ENCODE results near the gene DPP6.

Gene DPP6

GRCh38 chr7:154844499-154844898 is 792.3 kb downstream of the DPP6 start:
- no peak for DNase-seq (ENCODE audit: extremely low spot score)
- POLR2A ChIA-PET: no interaction called here
- CTCF ChIA-PET: interaction anchor here (0.9 to 1.2 kb wide), 2 partner anchors 71 to 83 kb away, joined by 3 read pairs; no protein-coding TSS in a partner anchor
- no peak for TF ChIP-seq CTCF (IDR thresholded peaks at IDR 0.05; ENCODE audit: control extremely low read depth, extremely low read depth, low read depth, missing control alignments)

- ChIA-PET CTCF (interaction anchor here (0.9 kb wide), 1 partner anchor 83 kb away, joined by 3 read pairs; no protein-coding TSS in a partner anchor), POLR2A (no interaction called here)
- TF ChIP-seq CTCF (IDR thresholded peaks at IDR 0.05; ENCODE audit: control extremely low read depth, extremely low read depth, low read depth, missing control alignments): no peak
- no peak for DNase-seq (ENCODE audit: extremely low spot score)
Observed at GRCh38 chr7:154844955-154845354, 792.8 kb downstream of the DPP6 start.

- POLR2A ChIA-PET: no interaction called here
- no peak for DNase-seq (ENCODE audit: extremely low spot score)
- CTCF ChIA-PET: interaction anchor here (1.2 kb wide), 1 partner anchor 13 kb away, joined by 3 read pairs; no protein-coding TSS in a partner anchor
- no peak for TF ChIP-seq CTCF (IDR thresholded peaks at IDR 0.05; ENCODE audit: control extremely low read depth, extremely low read depth, low read depth, missing control alignments)
Observed at GRCh38 chr7:154848464-154848863, 796.3 kb downstream of the DPP6 start.

- ChIA-PET CTCF (no interaction called here), POLR2A (no interaction called here)
- DNase-seq (ENCODE audit: extremely low spot score): no peak
- TF ChIP-seq CTCF (IDR thresholded peaks at IDR 0.05; ENCODE audit: control extremely low read depth, extremely low read depth, low read depth, missing control alignments): no peak
Observed at GRCh38 chr7:154852205-154852604, 800.0 kb downstream of the DPP6 start.

- TF ChIP-seq CTCF (IDR thresholded peaks at IDR 0.05; ENCODE audit: control extremely low read depth, extremely low read depth, low read depth, missing control alignments): no peak
- no peak for DNase-seq (ENCODE audit: extremely low spot score)
- ChIA-PET POLR2A (no interaction called here), CTCF (no interaction called here)
Observed at GRCh38 chr7:154853063-154853726, 801.0 kb downstream of the DPP6 start.

- POLR2A ChIA-PET: no interaction called here
- TF ChIP-seq CTCF (IDR thresholded peaks at IDR 0.05; ENCODE audit: control extremely low read depth, extremely low read depth, low read depth, missing control alignments): no peak
- no peak for DNase-seq (ENCODE audit: extremely low spot score)
- CTCF ChIA-PET: no interaction called here
Observed at GRCh38 chr7:154853727-154854095, 801.5 kb downstream of the DPP6 start.

Measured in GM10248 (cell line).